GM18907 (cell line): ENCODE data around the gene BRI3BP.
A peak's percentile ranks its signal among the peaks of the same experiment; 100 is the strongest.
"Not testable (repeated sequence)": the region's sequence is repeated elsewhere in the genome, so short reads cannot be mapped to it uniquely, and the experiment has no call there.

ENCODE experiments used
- ATAC-seq: cut with Tn5 transposase; IDR thresholded peaks from one replicate; pipeline ENCODE4 v1.9.1; 2021; ENCODE audit warnings: mild to moderate bottlenecking, moderate library complexity; ENCODE audit not compliant: unreplicated experiment

The BRI3BP gene

DNA sequence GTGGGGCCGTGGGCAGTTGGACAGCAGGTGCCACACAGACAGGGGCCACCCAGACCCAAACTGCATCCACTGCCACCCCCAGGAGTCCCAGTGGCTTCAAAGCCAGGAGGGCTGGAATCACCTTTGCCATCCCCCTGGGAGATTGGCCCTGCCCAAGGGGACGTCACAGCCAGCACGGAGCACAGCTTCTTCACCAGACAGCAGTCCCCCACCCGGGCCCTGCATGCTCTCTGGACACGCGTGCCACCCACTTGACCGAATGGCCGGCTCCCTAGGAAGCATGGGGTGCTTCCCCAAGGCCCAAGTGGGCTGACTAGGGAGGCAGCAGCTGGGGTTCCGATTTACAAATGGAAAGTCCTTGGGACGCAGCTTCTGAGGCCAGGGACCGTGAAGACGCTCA lies 21.8 kb upstream of the BRI3BP start:
- no peak for ATAC-seq

DNA sequence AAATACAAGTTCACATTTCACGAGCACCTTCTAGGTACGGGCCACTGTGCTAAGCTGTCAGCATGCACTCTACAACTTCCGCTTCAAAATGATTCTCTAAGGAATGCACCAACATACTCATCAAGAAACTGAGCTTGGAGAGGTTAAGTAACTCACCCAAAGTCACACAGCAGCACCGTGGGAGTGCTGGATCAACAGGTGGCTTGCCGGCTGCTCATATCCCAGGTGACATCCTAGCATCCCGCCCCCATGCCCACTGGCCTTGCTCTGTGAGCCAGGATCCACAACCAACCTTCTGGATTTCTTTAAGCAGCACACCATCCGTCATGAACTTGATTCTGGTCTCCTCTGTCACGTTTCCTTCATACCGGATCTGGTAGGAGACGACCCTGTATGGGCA lies 21.2 kb upstream of the BRI3BP start:
- no peak for ATAC-seq

DNA sequence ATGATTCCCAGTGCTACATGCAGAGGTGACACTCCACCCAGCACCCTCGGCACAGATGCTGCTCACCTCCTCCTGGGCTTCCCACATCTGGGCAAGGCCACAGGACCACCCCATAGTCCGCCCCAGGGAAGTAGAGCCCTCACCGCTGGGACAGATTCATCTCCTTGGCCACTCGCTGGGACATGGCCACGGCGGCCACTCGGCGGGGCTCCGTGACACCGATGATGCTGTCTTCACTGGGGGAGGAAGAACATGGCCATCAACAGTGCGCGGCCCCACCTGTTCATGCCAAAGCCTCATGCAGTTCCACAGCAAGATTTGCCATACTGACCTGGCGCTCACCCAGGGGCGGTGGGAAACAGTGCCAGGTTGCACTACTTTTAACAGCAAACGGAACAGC lies 18.2 kb upstream of the BRI3BP start:
- no peak for ATAC-seq

DNA sequence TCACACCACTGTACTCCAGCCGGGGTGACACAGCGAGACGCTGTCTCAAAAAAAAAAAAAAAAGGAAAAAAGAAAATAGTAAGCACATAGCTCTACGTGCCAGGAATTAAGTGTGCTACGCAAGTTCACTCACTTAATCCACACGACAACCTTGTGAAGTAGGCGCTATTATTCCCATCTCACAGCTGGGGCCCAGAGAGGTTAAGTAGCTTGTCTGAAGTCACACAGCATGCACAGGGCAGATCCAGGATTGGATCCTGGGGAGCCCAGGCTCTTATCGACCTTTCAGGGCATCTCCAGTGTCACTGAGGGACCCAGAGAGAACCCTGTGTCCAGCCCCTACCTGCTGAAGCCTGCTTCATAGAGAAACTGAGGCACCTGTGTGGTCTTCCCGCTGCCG lies 16.4 kb upstream of the BRI3BP start:
- ATAC-seq, result no peak

DNA sequence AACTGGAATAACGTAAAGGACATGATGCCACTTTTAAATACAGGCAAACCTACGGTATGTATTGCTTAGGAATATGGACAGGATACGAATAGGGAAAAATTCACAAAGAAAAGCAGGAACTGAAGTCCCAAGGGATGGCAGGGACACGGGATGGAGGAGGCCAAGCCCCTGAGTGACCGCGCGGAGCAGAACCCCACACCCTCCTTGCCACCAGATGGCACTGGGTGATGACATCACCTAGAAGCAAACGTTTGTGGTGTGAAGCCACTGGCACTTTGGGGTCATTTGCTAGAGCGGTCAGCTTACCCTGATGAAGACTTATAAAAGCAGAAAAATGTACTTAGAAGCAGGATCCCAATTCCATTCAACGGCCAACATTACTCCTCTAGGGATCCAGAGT lies 13.9 kb upstream of the BRI3BP start:
- no peak for ATAC-seq

DNA sequence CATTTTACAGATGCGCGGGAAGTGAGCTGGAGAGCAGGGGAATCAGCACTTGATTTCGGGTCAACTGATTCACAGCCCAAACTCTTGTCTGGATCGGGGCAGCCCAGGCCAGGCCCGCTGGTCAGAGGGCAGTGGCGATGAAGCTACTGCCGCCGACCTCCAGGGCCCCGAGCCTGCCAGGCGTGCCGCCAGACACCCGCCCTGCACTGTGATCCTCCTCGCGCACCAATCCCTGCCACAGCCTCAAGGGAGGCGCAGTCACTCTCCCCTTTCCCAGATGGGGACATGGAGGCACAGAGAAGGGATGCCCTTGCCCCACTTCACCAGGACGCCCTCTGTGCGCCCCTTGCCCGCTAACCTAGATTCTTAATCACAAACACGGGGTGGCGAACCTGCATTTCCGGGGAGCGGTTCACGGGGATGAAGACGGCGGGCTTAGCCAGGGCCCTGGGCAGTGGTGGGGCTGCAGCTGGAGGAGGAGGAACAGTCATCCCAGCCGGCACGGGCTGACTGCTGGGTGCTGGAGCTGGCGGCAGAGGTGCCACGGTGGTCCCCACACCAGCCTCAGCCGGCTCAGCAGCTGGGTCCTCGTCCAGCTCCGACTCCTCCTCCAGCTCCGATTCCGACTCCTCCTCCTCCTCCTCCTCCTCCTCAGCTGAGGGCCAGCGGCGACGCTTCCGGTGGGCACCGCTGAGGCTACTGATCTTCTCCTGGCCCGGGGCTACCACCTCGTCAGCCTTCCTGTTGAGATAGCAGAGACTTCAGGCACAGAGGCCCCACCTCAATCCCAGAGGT lies 13.2 kb upstream of the BRI3BP start:
- no peak for ATAC-seq

DNA sequence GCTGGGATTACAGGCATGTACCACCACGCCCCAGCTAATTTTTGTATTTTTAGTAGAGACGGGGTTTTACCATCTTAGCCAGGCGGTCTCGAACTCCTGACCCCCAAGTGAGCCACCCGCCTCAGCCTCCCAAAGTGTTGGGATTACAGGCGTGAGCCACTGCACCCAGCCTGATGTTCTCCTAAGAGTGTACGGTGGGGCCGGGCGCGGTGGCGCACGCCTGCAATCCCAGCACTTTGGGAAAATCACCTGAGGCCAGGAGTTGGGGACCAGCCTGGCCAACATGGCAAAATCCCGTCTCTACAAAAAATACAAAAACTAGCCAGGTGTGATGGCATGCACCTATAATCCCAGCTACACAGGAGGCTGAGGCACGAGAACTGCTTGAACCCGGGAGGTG lies 6.6 kb upstream of the BRI3BP start:
- ATAC-seq, result not testable (repeated sequence)

DNA sequence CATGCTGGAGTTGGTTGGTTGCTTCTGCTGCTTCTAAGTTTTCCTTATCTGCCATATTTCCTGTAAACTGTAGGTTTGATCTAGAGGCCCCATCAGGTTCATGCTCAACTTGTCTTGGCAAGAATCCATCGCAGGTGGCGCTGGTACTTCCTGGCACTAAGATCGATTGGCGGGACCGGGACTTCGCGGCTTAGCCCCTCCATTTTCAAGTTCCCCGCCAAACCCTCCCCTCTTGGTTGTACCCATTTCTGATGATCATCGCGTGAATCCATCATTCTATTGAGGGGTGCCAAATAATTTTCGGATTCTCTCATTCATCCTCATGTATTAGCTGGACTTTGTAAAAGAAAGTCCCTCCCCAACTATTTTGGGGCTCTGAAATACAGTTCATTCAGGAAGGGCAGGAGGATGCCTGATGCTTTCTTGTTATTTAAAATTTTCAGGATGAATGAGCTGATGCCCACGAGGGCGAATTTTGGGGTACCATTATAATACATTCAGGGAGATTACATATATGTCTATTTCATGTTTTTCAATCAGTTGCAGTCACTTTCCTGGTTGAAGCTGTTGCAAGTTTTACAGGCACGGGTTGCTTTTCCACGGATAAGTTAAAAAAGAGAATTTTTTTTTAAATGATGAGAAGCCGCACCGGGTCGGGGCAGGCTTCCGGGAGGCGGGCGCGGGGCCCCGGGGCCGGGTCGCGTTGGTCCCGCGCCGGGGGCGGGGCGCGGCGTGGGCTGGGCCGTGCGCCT lies 395 bp upstream of the BRI3BP start:
- peak; percentile 39 for ATAC-seq

DNA sequence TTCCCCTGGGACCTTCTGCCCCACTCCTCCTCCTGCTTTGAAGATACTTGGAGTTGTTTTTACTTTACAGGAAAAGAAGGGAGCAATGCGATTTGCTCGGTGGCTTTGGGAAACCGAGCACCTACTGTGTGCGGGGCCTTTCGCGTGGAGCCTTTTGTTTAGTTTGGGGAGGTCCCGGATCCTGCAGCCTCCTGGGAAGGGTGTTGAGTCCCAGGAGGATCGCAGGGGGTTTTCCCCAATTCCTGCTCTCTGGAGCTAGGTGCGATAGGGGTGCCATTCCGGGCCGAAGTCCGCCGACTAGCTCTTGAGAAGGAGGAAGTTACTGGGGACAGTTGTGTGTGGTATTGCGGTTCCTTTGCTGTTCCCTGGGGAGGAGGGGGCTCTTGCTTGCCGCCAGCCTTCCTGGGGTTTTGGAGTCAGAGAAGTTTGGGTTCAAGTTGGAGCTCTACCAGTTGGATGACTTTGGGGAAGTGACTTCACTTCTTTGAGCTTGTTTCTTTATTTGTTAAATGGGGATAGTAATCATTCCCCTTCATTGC lies 1.1 kb downstream of the BRI3BP start:
- peak; percentile 40 for ATAC-seq

DNA sequence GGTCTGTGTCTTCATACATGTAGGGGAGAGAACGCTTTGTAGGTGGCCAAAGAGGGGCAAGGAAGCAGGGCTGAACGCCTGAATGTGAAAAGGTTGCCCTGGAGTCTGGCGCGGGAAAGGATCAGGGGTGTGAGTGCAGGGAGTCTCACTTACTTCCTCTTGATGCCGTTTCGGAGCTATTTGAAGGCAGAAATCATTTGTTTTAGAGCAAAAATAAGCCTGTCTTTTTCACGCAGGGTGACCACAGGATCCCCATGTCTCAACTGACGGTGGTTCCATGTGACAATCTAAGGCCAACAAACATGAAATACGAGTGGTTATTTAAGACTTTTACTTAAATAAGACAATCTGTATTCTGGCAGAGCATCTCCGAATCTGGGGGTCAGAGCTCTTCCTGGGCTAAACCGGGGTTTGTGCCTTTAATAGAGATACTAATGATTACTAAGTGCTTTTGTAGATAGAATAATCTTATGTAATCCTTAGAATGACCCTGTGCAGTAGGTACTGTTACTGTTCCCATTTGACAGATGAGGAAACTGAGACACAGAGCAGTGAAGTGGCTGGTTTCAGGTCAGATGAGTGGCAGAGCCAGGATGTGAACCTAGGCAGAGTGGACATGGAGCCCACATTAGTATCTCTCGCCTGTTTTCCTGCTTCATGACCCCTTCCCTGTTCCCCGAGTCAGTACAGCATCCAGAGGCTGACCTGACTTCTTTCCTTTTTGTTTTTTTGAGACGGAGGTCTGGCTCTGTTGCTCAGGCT lies 1.9 kb downstream of the BRI3BP start:
- no peak for ATAC-seq

DNA sequence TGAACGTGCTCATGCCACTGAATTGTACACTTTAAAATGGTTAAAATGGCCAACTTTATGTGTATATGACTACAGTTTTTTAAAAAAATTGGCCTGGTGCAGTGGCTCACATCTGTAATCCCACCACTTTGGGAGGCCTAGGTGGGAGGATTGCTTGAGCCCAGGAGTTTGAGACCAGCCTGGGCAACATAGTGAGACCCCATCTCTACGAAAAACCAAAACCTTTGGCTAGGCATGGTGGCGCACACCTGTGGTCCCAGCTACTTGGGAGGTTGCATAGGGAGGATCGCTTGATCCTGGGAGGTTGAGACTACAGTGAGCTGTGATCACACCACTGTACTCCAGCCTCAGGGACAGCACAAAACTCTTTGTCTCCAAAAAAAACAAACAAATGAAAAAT lies 5.3 kb downstream of the BRI3BP start:
- no peak for ATAC-seq

DNA sequence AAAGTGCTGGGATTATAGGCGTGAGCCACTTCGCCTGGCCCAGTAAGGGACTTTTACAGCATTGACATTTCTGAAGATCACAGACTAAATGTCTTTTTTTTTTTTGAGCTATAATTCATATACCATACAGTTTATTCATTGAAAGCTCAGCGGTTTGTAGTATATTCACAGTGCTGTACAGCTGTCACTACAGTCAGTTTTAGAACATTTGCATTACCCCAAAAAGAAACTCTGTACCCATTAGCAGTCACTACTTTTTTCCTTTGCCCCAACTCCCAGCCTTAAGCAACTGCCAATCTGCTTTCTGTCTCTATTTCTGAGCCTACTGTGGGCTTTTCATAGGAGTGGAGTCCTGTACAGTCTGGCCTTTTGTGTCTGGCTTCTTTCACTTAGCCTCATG lies 8.2 kb downstream of the BRI3BP start:
- no peak for ATAC-seq

DNA sequence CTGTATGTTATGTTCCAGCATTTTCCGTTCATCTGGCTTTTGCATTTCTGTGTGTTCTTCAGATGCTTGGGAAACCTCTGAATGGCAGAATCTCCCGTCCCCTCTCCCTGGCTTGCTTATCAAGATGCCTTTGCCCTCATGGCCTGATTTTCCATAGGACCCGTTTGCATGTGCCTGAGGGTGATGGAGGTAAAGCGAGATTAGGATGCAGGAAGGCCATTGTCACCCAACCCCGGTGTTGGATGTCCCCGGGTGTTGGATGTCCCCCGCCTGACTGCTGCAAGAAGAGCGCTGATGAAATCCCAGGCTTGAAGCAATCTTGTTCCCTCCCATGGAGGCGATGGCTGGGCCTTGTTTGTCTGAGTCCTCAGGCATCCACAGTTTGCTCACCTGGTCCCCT lies 9.6 kb downstream of the BRI3BP start:
- no peak for ATAC-seq

DNA sequence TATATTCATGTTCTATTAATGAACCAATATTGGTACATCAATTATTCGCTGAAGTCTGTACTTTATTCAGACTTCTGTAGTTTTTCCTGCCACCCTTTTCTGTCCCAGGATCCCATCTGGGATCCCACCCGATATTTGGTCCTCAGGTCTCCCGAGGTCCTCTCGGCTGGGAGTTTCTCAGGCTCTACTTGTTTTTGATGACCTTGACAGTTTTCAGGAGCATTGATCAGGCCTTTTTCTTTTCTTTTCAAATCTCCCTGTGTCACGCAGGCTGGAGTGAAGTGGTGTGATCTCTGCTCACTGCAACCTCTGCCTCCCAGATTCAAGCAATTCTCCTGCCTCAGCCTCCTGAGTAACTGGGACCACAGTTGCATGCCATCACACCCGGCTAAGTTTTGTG lies 11.2 kb downstream of the BRI3BP start:
- ATAC-seq, result no peak

DNA sequence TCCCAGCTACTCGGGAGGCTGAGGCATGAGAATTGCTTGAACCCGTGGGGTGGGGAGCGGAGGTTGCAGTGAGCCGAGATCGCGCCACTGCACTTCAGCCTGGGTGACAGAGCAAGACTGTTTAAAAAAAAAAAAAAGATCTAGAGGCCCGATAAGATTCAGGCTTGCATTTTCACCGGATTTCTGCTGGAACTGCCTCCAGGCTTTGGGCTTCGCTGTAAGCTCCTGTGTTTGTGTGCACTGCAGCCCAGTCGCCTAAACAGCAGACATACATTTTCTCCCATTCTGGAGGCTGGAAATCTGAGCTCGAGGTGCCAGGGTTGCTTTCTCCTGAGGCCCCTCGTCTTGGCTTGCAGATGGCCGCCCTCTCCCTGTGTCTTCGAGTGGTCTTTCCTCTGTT lies 12.2 kb downstream of the BRI3BP start:
- no peak for ATAC-seq

DNA sequence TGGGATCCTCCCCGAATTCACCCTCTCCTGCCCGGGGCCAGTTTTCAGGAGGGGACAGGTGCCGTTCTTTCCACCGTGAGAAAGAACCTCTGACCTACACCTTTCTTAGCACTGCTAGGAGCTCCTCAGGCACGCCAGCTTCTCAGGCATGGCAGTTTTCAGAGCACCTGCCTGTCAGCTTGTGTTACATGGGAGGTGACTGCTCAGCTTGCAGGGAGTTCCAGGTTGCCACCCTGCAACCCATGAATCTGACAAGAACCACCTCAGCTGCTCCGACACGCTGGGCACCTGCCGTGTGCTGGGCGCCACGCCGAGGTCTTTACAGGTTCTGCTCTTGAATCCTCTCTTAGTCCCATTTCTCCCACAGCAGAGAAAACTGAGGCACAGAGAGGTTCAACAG lies 12.9 kb downstream of the BRI3BP start:
- no peak for ATAC-seq

DNA sequence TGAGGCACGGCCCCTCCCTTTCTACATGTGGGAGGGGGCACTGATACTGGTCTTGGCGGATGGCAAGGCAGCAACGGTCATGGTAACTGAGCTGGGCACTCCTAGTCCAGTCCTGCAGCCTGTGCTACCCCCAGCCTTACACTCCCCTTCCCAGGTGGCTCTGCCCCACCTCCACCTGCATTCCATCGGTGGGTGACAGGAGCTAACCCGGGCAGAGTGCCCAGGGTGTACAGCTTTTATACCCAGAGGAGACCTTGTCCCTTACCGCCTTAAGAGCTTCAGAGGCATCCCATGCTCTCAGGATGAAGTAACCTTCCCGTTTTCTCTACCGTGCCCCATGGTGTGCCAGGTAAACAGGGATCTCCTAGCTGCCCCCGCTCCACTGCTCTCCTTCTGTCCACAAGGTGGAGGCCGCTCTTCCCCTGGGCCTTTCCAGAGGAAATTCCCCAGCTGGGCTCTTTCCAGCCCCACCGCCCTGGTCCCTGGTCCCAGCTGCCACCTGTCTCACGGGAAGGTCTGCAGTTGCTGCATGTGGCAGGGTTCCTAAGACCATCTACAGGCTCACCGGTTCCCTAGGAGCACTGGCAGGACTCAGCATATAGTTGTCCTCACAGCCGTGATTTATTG lies 20.5 kb downstream of the BRI3BP start:
- no peak for ATAC-seq

DNA sequence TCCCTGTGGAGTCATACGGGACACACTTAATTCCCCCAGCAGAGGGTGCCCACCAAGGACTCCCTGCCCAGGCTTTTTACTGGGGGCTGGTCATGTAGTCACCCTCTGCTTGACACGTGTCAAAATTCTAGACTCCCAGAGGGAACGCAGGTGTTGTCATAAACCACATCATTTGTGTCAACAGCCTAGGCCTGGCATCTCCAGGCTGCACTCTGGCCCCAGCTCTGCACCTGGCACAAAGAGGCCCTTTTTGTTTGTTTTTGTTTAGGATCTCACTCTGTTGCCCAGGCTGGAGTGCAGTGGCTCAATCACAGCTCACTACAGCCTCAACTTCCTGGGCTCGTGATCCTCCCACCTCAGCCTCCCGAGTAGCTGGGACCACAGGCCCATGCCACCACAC lies 21.1 kb downstream of the BRI3BP start:
- no peak for ATAC-seq

DNA sequence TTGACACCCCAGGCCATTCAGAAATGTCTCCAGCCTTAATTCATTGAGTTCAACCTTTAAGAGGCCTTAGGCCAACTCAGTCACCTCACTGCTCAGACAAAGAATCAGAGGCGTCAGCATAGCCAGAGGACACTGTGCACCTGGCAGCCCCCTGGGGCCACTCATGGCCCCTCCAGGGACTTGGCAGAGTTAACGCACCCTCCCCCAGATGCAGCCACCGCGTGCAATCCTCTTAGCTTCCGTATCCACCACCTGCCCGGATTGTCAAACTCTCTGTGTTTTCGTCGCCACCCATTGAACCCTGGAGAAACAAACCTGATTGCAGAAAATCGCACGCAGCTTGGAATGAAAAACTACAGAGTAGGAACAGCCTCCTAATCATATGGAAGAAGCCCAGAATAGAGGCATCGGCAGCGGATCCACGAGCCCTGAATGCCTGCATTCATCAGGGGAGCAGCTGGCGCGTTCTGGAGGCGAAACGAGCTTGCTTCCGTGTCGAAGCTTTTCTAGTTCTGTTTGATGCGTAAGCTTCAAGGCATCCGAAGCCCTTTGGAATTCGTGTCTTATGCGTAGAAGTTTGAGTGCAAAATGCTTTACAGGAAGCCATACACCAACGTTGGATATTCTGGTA lies 22.4 kb downstream of the BRI3BP start:
- no peak for ATAC-seq

DNA sequence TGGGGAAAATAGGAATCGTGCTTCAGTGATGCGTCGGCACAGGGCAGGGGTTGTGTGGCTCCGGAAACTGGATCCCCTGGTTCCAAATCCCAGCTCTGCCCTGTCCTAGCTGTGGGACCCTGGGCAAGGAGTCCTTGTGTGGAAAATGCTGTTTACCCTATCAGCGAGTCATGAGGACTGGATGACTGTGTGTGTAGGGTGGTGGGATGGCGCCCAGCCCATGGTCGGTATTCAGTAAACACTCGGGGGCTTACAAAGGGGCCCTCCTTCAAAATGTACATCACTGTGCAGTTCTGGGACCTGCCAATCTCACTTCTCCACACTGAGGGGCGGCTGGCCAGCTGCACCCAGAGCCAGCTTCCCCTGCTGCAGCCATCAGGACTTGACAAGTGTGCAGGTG lies 24.4 kb downstream of the BRI3BP start:
- ATAC-seq, result no peak

DNA sequence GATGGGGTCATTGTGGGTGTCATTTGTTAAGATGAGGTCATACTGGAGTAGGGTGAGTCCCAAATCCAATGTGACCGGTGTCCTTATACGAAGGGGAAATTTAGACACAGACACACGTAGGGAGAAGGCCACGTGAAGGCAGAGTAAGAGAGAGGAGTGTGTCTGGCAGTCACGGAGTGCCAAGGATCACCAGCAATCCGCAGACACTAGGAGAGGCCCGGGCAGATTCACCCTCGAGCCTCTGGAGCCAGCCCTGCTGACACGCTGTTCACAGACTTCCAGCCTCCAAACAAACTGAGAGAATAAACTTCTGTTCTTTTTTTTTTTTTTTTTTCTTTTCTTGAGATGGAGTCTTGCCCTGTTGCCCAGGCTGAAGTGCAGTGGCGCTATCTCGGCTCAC lies 24.9 kb downstream of the BRI3BP start:
- no peak for ATAC-seq
